ENCODE measurements around the gene BTBD6.

GRCh38 chr14:105282098-105282725 lies 33.9 kb downstream of the BTBD6 start:
- no peak for TF ChIP-seq POLR2AphosphoS5 (IDR thresholded peaks at IDR 0.05; ENCODE audit: low read depth, low read length)
- no peak for TF ChIP-seq TAF1 (IDR thresholded peaks at IDR 0.05; ENCODE audit: borderline replicate concordance, insufficient read depth, low read length)
- TF ChIP-seq REST (IDR thresholded peaks at IDR 0.05; ENCODE audit: insufficient read depth in 1 of 2, low read depth in 2 of 2, low read length in 2 of 2), result no peak
- no peak for TF ChIP-seq SIN3A (IDR thresholded peaks at IDR 0.05; ENCODE audit: borderline replicate concordance, insufficient read depth, low read length)
